Neuronal stem cell (in vitro differentiated cells): ENCODE data around the gene ZDHHC11.
A peak's percentile ranks its signal among the peaks of the same experiment; 100 is the strongest.
"Not testable (repeated sequence)": the region's sequence is repeated elsewhere in the genome, so short reads cannot be mapped to it uniquely, and the experiment has no call there.

ENCODE experiments used
- DNase-seq: peaks from one replicate; pipeline ENCODE4 v3.0.0-alpha.2; 2013; ENCODE audit warnings: low spot score
- H2AFZ ChIP-seq: one replicate; pipeline ENCODE4 v1.6.1; 2013; ENCODE audit warnings: mild to moderate bottlenecking, low read length, inconsistent platforms
- H2AK5ac ChIP-seq: 2 replicates; pipeline ENCODE4 v1.6.1; 2013; ENCODE audit warnings: low read depth, mild to moderate bottlenecking, inconsistent platforms, low read length, moderate library complexity, mixed read lengths
- H2BK120ac ChIP-seq: 2 replicates; pipeline ENCODE4 v1.6.1; 2013; ENCODE audit warnings: low read depth, mild to moderate bottlenecking, inconsistent platforms, low read length, moderate library complexity, mixed read lengths
- H2BK12ac ChIP-seq: one replicate; pipeline ENCODE4 v1.6.1; 2013; ENCODE audit warnings: low read length, inconsistent platforms
- H2BK15ac ChIP-seq: 2 replicates; pipeline ENCODE4 v1.6.1; 2013; ENCODE audit warnings: mild to moderate bottlenecking, low read length, inconsistent platforms, mixed read lengths
- H2BK5ac ChIP-seq: one replicate; pipeline ENCODE4 v1.6.1; 2013; ENCODE audit warnings: inconsistent platforms, mild to moderate bottlenecking, low read length, moderate library complexity
- H3K14ac ChIP-seq: one replicate; pipeline ENCODE4 v1.6.1; 2013; ENCODE audit warnings: low read length, inconsistent platforms
- H3K18ac ChIP-seq: 2 replicates; pipeline ENCODE4 v1.6.1; 2013; ENCODE audit warnings: low read length, inconsistent platforms
- H3K23ac ChIP-seq: 2 replicates; pipeline ENCODE4 v1.6.1; 2013; ENCODE audit warnings: low read depth, mild to moderate bottlenecking, mixed read lengths, low read length, inconsistent platforms; ENCODE audit not compliant: poor library complexity
- H3K27ac ChIP-seq: replicated peaks from 3 replicates; pipeline ENCODE4 v1.5.1; 2013; ENCODE audit warnings: low read length, inconsistent platforms
- H3K27me3 ChIP-seq, 3 experiments: 2 replicates each; pipeline ENCODE4 v1.6.1; 2013; ENCODE audit warnings: low read length in 3 of 3, mild to moderate bottlenecking in 2 of 3, inconsistent platforms in 1 of 3, low read depth in 1 of 3, mixed read lengths in 1 of 3, moderate library complexity in 1 of 3; ENCODE audit not compliant: control insufficient read depth in 3 of 3, insufficient read depth in 3 of 3
- H3K36me3 ChIP-seq, 2 donors: replicated peaks in 1 of 2; 2 replicates each; pipeline ENCODE4 v1.6.1; 2013; ENCODE audit warnings: low read length in 2 of 2; ENCODE audit not compliant: control insufficient read depth in 2 of 2, insufficient read depth in 2 of 2
- H3K4ac ChIP-seq: 2 replicates; pipeline ENCODE4 v1.6.1; 2013; ENCODE audit warnings: inconsistent platforms, mild to moderate bottlenecking, low read length, moderate library complexity
- H3K4me1 ChIP-seq, 2 donors: 1 replicate in 1 of 2; 2 replicates in 1 of 2; pipeline ENCODE4 v1.6.1; 2013; ENCODE audit warnings: low read length in 2 of 2, low read depth in 1 of 2; ENCODE audit not compliant: control insufficient read depth in 2 of 2, insufficient read depth in 1 of 2
- H3K4me2 ChIP-seq: one replicate; pipeline ENCODE4 v1.6.1; 2013; ENCODE audit warnings: mild to moderate bottlenecking, low read length, inconsistent platforms; ENCODE audit not compliant: insufficient read depth, poor library complexity, severe bottlenecking
- H3K4me3 ChIP-seq, 2 donors: 2 replicates each; pipeline ENCODE4 v1.5.1; 2013; ENCODE audit warnings: low read length in 2 of 2, mild to moderate bottlenecking in 2 of 2, inconsistent platforms in 1 of 2, moderate library complexity in 1 of 2
- H3K79me1 ChIP-seq: one replicate; pipeline ENCODE4 v1.6.1; 2013; ENCODE audit warnings: low read depth, mild to moderate bottlenecking, inconsistent platforms, low read length, moderate library complexity
- H3K9ac ChIP-seq: one replicate; pipeline ENCODE4 v1.6.1; 2013; ENCODE audit warnings: mild to moderate bottlenecking, low read depth, low read length, inconsistent platforms; ENCODE audit not compliant: poor library complexity
- H3K9me3 ChIP-seq, 2 donors: replicated peaks in 1 of 2; 2 replicates each; pipeline versions ENCODE3 to v1.6.1; 2013; ENCODE audit warnings: low read length in 2 of 2, mild to moderate bottlenecking in 2 of 2, inconsistent platforms in 1 of 2, low read depth in 1 of 2, mixed read lengths in 1 of 2, moderate library complexity in 1 of 2; ENCODE audit not compliant: control insufficient read depth in 2 of 2, insufficient read depth in 1 of 2
- H4K8ac ChIP-seq: one replicate; pipeline ENCODE4 v1.6.1; 2013; ENCODE audit warnings: low read depth, mild to moderate bottlenecking, inconsistent platforms, low read length, moderate library complexity
- H4K91ac ChIP-seq: one replicate; pipeline ENCODE4 v1.6.1; 2013; ENCODE audit warnings: low read length, low read depth, mild to moderate bottlenecking, inconsistent platforms; ENCODE audit not compliant: poor library complexity
- WGBS, 2 donors: extraction: QIAGEN DNeasy Blood & Tissue Kit; methylation state at CpG; one replicate each; pipeline ENCODE4 v1.1.7; 2013; ENCODE audit warnings: missing lambda C conversion rate in 2 of 2, mixed read lengths in 1 of 2; ENCODE audit not compliant: insufficient read length in 2 of 2, insufficient replicate concordance in 1 of 2; ENCODE audit errors: extremely low coverage in 2 of 2; 5-methylcytosine and 5-hydroxymethylcytosine counted together

Gene ZDHHC11

GRCh38 chr5:882253-883183, 31.7 kb upstream of the ZDHHC11 start:
- Histone ChIP-seq H3K9ac (peak overlapping the region; percentile 60), H2BK12ac (peak overlapping the region; percentile 64), H3K23ac (peak overlapping the region; percentile 8), H3K4ac (no peak overlapping the region), H3K27ac (no peak overlapping the region), H2AFZ (no peak overlapping the region), H2BK15ac (no peak overlapping the region), H2AK5ac (no peak overlapping the region), H3K4me1 (no peaks in the 10 kb centered on the region), H4K91ac (no peak overlapping the region), H3K79me1 (peaks cover 20% of the 10 kb centered on the region), H3K14ac (peak overlapping the region; percentile 65), H3K4me2 (no peak overlapping the region), H2BK120ac (no peak overlapping the region), H3K27me3 (no peaks in the 10 kb centered on the region), H3K4me3 (no peak overlapping the region), H3K36me3 (peaks cover 68 to 79% of the 10 kb centered on the region in 2 donors), H2BK5ac (no peak overlapping the region), H4K8ac (no peak overlapping the region), H3K18ac (no peak overlapping the region), H3K9me3 (peaks cover 7 to 9% of the 10 kb centered on the region in 2 donors)
- WGBS, 2 donors, result no CpG with 5 or more reads among the region's 33 CpGs
- DNase-seq, result no peak

- H3K9me3 ChIP-seq, result peaks cover 7 to 11% of the 10 kb centered on the region in 2 donors
- H2BK120ac ChIP-seq, result no peak overlapping the region
- no CpG with 5 or more reads among the region's 12 CpGs for WGBS, 2 donors
- no peak overlapping the region for H3K9ac ChIP-seq
- no peak overlapping the region for H2BK15ac ChIP-seq
- no peak overlapping the region for H2BK5ac ChIP-seq
- no peaks in the 10 kb centered on the region for H3K27me3 ChIP-seq
- no peak overlapping the region for H3K27ac ChIP-seq
- DNase-seq, result no peak
- no peak overlapping the region for H4K8ac ChIP-seq
- H2AFZ ChIP-seq, result no peak overlapping the region
- H3K79me1 ChIP-seq, result peaks cover 22% of the 10 kb centered on the region
- peak overlapping the region; percentile 31 for H2BK12ac ChIP-seq
- no peak overlapping the region for H3K4me3 ChIP-seq
- H3K18ac ChIP-seq, result no peak overlapping the region
- H3K14ac ChIP-seq, result no peak overlapping the region
- H3K4ac ChIP-seq, result no peak overlapping the region
- no peaks in the 10 kb centered on the region for H3K4me1 ChIP-seq
- H3K36me3 ChIP-seq, result peaks cover 66 to 79% of the 10 kb centered on the region in 2 donors
- no peak overlapping the region for H4K91ac ChIP-seq
- H3K4me2 ChIP-seq, result no peak overlapping the region
- peak overlapping the region; percentile 35 for H3K23ac ChIP-seq
- no peak overlapping the region for H2AK5ac ChIP-seq
Observed at GRCh38 chr5:881551-881935, 30.8 kb upstream of the ZDHHC11 start.

GRCh38 chr5:880816-881550, 30.2 kb upstream of the ZDHHC11 start:
- Histone ChIP-seq H2BK15ac (no peak overlapping the region), H4K8ac (no peak overlapping the region), H3K27ac (no peak overlapping the region), H2BK5ac (no peak overlapping the region), H3K4me1 (no peaks in the 10 kb centered on the region), H3K9ac (no peak overlapping the region), H2AFZ (no peak overlapping the region), H2AK5ac (no peak overlapping the region), H4K91ac (no peak overlapping the region), H3K4me3 (no peak overlapping the region), H3K23ac (peak overlapping the region; percentile 31), H3K14ac (no peak overlapping the region), H3K9me3 (peaks cover 7 to 11% of the 10 kb centered on the region in 2 donors), H3K79me1 (peaks cover 22% of the 10 kb centered on the region), H3K4me2 (no peak overlapping the region), H3K27me3 (no peaks in the 10 kb centered on the region), H3K4ac (no peak overlapping the region), H3K18ac (no peak overlapping the region), H2BK120ac (no peak overlapping the region), H3K36me3 (peaks cover 64 to 79% of the 10 kb centered on the region in 2 donors), H2BK12ac (no peak overlapping the region)
- DNase-seq, result no peak
- WGBS, 2 donors, result no CpG with 5 or more reads among the region's 35 CpGs

- not testable (repeated sequence) for H2AFZ ChIP-seq, H3K27ac ChIP-seq, H3K18ac ChIP-seq, H3K4ac ChIP-seq, H2BK5ac ChIP-seq, H4K8ac ChIP-seq, H3K23ac ChIP-seq, H4K91ac ChIP-seq, H3K4me1 ChIP-seq, H3K27me3 ChIP-seq, H3K9me3 ChIP-seq, H2BK120ac ChIP-seq, H3K14ac ChIP-seq, H3K4me2 ChIP-seq, H2BK15ac ChIP-seq, H2AK5ac ChIP-seq, H3K9ac ChIP-seq, H2BK12ac ChIP-seq, H3K4me3 ChIP-seq, DNase-seq
- Histone ChIP-seq H3K36me3 (peaks cover 53 to 79% of the 10 kb centered on the region in 2 donors), H3K79me1 (peaks cover 23% of the 10 kb centered on the region)
- WGBS, 2 donors, result no CpG with 5 or more reads among the region's 8 CpGs
Observed at GRCh38 chr5:878677-879076, 27.9 kb upstream of the ZDHHC11 start.
